ENCODE results near the gene PDE6C. TPM values are rescaled to one million over a fixed set of nuclear protein-coding genes. Genes with fewer than 3 reads are reported as not detected.

PDE6C gene
- total and polyA plus RNA-seq, 2 of the 4 experiments (the other 2 are of a cell fraction) = not detected

GRCh38 chr10:93671042-93671441 lies 58.7 kb downstream of the PDE6C start:
- Histone ChIP-seq H2AK5ac (ENCODE audit: low read depth, low read length) (no peak overlapping the region), H2BK120ac (ENCODE audit: low read depth, low read length) (no peak overlapping the region), H3K14ac (replicated peaks; ENCODE audit: low read depth, low read length) (no peak overlapping the region), H2BK20ac (ENCODE audit: low read depth, low read length) (no peak overlapping the region), H2BK15ac (ENCODE audit: low read depth, low read length) (no peak overlapping the region), H3K36me3 (ENCODE audit: control insufficient read depth, insufficient read depth, low read length) (peaks cover 14% of the 10 kb centered on the region), H3K56ac (ENCODE audit: extremely low read depth, insufficient read depth, low read length) (no peak overlapping the region), H3K4me3 (ENCODE audit: insufficient read depth, low read depth, low read length) (no peak overlapping the region), H3K79me1 (ENCODE audit: low read depth in 1 of 2, low read length in 2 of 2) (no peaks in the 10 kb centered on the region), H3K9me1 (ENCODE audit: insufficient read depth, low read length) (no peaks in the 10 kb centered on the region), H2AK9ac (replicated peaks; ENCODE audit: low read depth, low read length, poor library complexity) (no peak overlapping the region), H3K23ac (ENCODE audit: low read depth, low read length) (no peak overlapping the region), H3K27me3 (ENCODE audit: control insufficient read depth, insufficient read depth, low read length) (no peaks in the 10 kb centered on the region), H4K20me1 (ENCODE audit: insufficient read depth, low read length) (no peaks in the 10 kb centered on the region), H4K91ac (ENCODE audit: insufficient read depth, low read depth, low read length) (no peak overlapping the region), H4K5ac (ENCODE audit: low read depth, low read length) (no peak overlapping the region), H3K4me2 (ENCODE audit: low read depth, low read length) (no peak overlapping the region), H3K18ac (ENCODE audit: low read depth, low read length) (no peak overlapping the region), H2AFZ (replicated peaks; ENCODE audit: low read length, poor library complexity) (no peak overlapping the region), H4K8ac (ENCODE audit: low read depth in 2 of 2, low read length in 2 of 2) (no peak overlapping the region), H3K9me3 (ENCODE audit: control insufficient read depth, insufficient read depth, low read length) (no peaks in the 10 kb centered on the region), H3K4me1 (ENCODE audit: control insufficient read depth, insufficient read depth, low read length) (no peaks in the 10 kb centered on the region), H2BK5ac (ENCODE audit: low read depth, low read length, poor library complexity, severe bottlenecking) (no peak overlapping the region), H3K4ac (ENCODE audit: low read depth, low read length) (no peak overlapping the region), H3K27ac (ENCODE audit: insufficient read depth, low read length) (no peak overlapping the region), H3K9ac (ENCODE audit: low read depth, low read length) (no peak overlapping the region)
- ChIA-PET CTCF (interaction anchor here (0.8 kb wide), 1 partner anchor 116 kb away, joined by 3 read pairs; no protein-coding TSS in a partner anchor), POLR2A (ENCODE audit: unreplicated experiment) (no interaction called here)
- dilution Hi-C loops (cut with HindIII; ENCODE audit: low sequenced_read_pairs, unreplicated experiment) = no loop called here
- TF ChIP-seq CEBPB (IDR thresholded peaks at IDR 0.05; ENCODE audit: low read depth, low read length) = no peak
- no peak for TF ChIP-seq BHLHE40 (IDR thresholded peaks at IDR 0.05; ENCODE audit: low read depth, low read length)
- TF ChIP-seq RCOR1 (IDR thresholded peaks at IDR 0.05; ENCODE audit: insufficient replicate concordance, low read length) = no peak
- ATAC-seq (ENCODE audit: low read depth) (no peak), DNase-seq (no peak)
- no TSS peak for BruUV-seq (replicated peaks)
- no CpG with 5 or more reads among the region's 2 CpGs for WGBS, 2 experiments (ENCODE audit: extremely low coverage in 2 of 2, insufficient read length in 1 of 2)
- in situ Hi-C loops (cut with MboI; ENCODE audit: low sequenced_read_pairs) = loop anchor here (10.0 kb wide), 1 partner anchor 116 kb away; no protein-coding TSS in a partner anchor
- intact Hi-C loops (cut with micrococcal nuclease) = no loop called here
